GM23248 (cell line): Measurements from ENCODE around the gene IL10RA.

Experiments
- EZH2 ChIP-seq: fragments of 200-600 bp; sonication (generic); IDR thresholded peaks from 2 replicates; pipeline ENCODE4 v1.6.1; 2018; ENCODE audit warnings: antibody characterized with exemption, mild to moderate bottlenecking; ENCODE audit not compliant: insufficient read depth, poor library complexity, severe bottlenecking
- EZH2phosphoT487 ChIP-seq: fragments of 200-600 bp; sonication (generic); IDR thresholded peaks from 2 replicates; pipeline ENCODE4 v1.6.1; 2018; ENCODE audit warnings: antibody characterized with exemption, moderate library complexity, mild to moderate bottlenecking, low read depth; ENCODE audit not compliant: insufficient read depth

- no peak for TF ChIP-seq EZH2phosphoT487
- no peak for TF ChIP-seq EZH2
Observed at GRCh38 chr11:118046051-118046963, 60.1 kb downstream of the IL10RA start.
